Stimulated activated CD4-positive, alpha-beta T cell treated with anti-CD3 and anti-CD28 coated beads, TNF-alpha, amount 100 ng/mL, for 24 hours (primary cell): Measurements from ENCODE around the gene PCGF3.
"Not testable (repeated sequence)": the region's sequence is repeated elsewhere in the genome, so short reads cannot be mapped to it uniquely, and the experiment has no call there.

Source experiments
- DNase-seq, 3 experiments: peaks; one replicate each; pipeline ENCODE4 v3.0.0-alpha.2; 2020; ENCODE audit warnings: low read depth in 3 of 3

PCGF3 gene

GRCh38 chr4:682490-683172 is 23.0 kb upstream of the PCGF3 start:
- DNase-seq = no peak

GRCh38 chr4:683247-683897 is 22.3 kb upstream of the PCGF3 start:
- DNase-seq = no peak

- DNase-seq = no peak
These were observed 21.5 kb upstream of the PCGF3 start for GRCh38 chr4:683982-684622.

- DNase-seq = no peak
These were observed 20.9 kb upstream of the PCGF3 start for GRCh38 chr4:684623-685327.

- DNase-seq = no peak
These were observed 19.8 kb upstream of the PCGF3 start for GRCh38 chr4:685679-686412.

GRCh38 chr4:686413-687040 is 19.1 kb upstream of the PCGF3 start:
- DNase-seq = no peak

GRCh38 chr4:687048-687970 is 18.3 kb upstream of the PCGF3 start:
- no peak for DNase-seq

- no peak for DNase-seq
These were observed 17.4 kb upstream of the PCGF3 start for GRCh38 chr4:687971-688853.

- DNase-seq = no peak
These were observed 16.6 kb upstream of the PCGF3 start, which contains the start of gene SLC49A3 for GRCh38 chr4:688854-689681. SLC49A3 (minus strand) TSS chr4:689151; CDS start chr4:689127, 24 bp downstream.

GRCh38 chr4:689723-690122 is 15.9 kb upstream of the PCGF3 start:
- DNase-seq = no peak

- no peak for DNase-seq
These were observed 12.7 kb upstream of the PCGF3 start for GRCh38 chr4:692771-693554.

- DNase-seq = not testable (repeated sequence)
These were observed 11.2 kb upstream of the PCGF3 start for GRCh38 chr4:694341-694940.

GRCh38 chr4:699816-700580 is 5.6 kb upstream of the PCGF3 start:
- no peak for DNase-seq

GRCh38 chr4:700587-701264 is 4.9 kb upstream of the PCGF3 start:
- no peak for DNase-seq

GRCh38 chr4:702618-703048 is 3.0 kb upstream of the PCGF3 start:
- no peak for DNase-seq
